ENCODE data around the gene TAF1B. TPM values are rescaled to one million over a fixed set of nuclear protein-coding genes. Genes with fewer than 3 reads are reported as not detected.

TAF1B gene
- total RNA-seq, 1 experiment from 2014 or later, result 35.2 TPM

- H3K4me1 ChIP-seq (ENCODE audit: control insufficient read depth, insufficient read depth, low read length), result peaks cover 11% of the 10 kb centered on the region
- intact Hi-C loops (cut with micrococcal nuclease; ENCODE audit: unreplicated experiment), result no loop called here
- in situ Hi-C loops (cut with HindIII; ENCODE audit: low pct_unique_long_range_greater_than_20kb, low sequenced_read_pairs), result no loop called here
- CTCF ChIA-PET, result interaction anchor here (1.2 kb wide), 1 partner anchor 30 kb away, joined by 3 read pairs; no protein-coding TSS in a partner anchor
- H3K4me3 ChIP-seq (ENCODE audit: low read depth in 2 of 2, low read length in 2 of 2), result peak overlapping the region; percentile 71 to 97
- H3K27me3 ChIP-seq (ENCODE audit: control insufficient read depth, insufficient read depth, low read length), result no peaks in the 10 kb centered on the region
- H3K9me3 ChIP-seq (ENCODE audit: control insufficient read depth, insufficient read depth, low read depth, low read length), result no peaks in the 10 kb centered on the region
- ATAC-seq (peak; percentile 44), DNase-seq (ENCODE audit: low read depth, low spot score) (no peak)
- TSS peak; percentile 60 for BruUV-seq (replicated peaks)
- TF ChIP-seq SIN3A (IDR thresholded peaks at IDR 0.05; ENCODE audit: borderline replicate concordance, insufficient read depth, low read depth, low read length) (0 out of 2 replicates have a peak, but pooled peaks have one; percentile 29), CTCF (IDR thresholded peaks at IDR 0.05) (no peak)
- H3K36me3 ChIP-seq (ENCODE audit: control insufficient read depth, insufficient read depth, low read length), result peaks cover 9% of the 10 kb centered on the region
- POLR2A ChIA-PET, result interaction anchor here (0.8 to 1.0 kb wide), 2 partner anchors 29 to 195 kb away, joined by 3 read pairs; no protein-coding TSS in a partner anchor
- peak overlapping the region; percentile 85 for H3K27ac ChIP-seq (ENCODE audit: low read length)
Measured at GRCh38 chr2:9844036-9844483, 786 bp downstream of the TAF1B start.

DNA sequence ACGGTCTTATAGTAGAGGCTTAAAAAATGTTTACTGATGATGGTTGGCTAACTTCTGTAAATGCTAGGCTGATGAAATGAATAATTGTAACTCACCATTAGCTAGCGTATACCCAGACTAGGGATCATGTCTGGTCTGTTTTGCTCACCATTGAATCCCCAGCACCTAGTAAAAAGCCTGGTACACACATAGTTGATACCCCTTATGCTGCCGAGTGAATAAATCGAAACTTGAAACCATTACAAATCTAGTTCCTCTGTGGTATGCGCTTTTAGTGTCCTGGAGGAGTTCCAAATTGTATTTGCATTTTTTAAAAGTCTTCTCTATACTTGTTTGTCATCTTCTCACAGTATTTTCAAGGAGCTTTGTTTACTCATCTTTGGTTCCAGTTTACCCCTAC, 1.3 kb downstream of the TAF1B start:
- ChIA-PET POLR2A (interaction anchor here (1.0 kb wide), 1 partner anchor 194 kb away, joined by 3 read pairs; no protein-coding TSS in a partner anchor), CTCF (no interaction called here)
- Histone ChIP-seq H3K9me3 (ENCODE audit: control insufficient read depth, insufficient read depth, low read depth, low read length) (no peaks in the 10 kb centered on the region), H3K27ac (ENCODE audit: low read length) (peak overlapping the region; percentile 85), H3K4me1 (ENCODE audit: control insufficient read depth, insufficient read depth, low read length) (peaks cover 11% of the 10 kb centered on the region), H3K36me3 (ENCODE audit: control insufficient read depth, insufficient read depth, low read length) (peaks cover 14% of the 10 kb centered on the region), H3K4me3 (ENCODE audit: low read depth in 2 of 2, low read length in 2 of 2) (peak overlapping the region; percentile 71 to 97), H3K27me3 (ENCODE audit: control insufficient read depth, insufficient read depth, low read length) (no peaks in the 10 kb centered on the region)
- no peak for TF ChIP-seq CTCF (IDR thresholded peaks at IDR 0.05)
- TF ChIP-seq, protein P1, sequence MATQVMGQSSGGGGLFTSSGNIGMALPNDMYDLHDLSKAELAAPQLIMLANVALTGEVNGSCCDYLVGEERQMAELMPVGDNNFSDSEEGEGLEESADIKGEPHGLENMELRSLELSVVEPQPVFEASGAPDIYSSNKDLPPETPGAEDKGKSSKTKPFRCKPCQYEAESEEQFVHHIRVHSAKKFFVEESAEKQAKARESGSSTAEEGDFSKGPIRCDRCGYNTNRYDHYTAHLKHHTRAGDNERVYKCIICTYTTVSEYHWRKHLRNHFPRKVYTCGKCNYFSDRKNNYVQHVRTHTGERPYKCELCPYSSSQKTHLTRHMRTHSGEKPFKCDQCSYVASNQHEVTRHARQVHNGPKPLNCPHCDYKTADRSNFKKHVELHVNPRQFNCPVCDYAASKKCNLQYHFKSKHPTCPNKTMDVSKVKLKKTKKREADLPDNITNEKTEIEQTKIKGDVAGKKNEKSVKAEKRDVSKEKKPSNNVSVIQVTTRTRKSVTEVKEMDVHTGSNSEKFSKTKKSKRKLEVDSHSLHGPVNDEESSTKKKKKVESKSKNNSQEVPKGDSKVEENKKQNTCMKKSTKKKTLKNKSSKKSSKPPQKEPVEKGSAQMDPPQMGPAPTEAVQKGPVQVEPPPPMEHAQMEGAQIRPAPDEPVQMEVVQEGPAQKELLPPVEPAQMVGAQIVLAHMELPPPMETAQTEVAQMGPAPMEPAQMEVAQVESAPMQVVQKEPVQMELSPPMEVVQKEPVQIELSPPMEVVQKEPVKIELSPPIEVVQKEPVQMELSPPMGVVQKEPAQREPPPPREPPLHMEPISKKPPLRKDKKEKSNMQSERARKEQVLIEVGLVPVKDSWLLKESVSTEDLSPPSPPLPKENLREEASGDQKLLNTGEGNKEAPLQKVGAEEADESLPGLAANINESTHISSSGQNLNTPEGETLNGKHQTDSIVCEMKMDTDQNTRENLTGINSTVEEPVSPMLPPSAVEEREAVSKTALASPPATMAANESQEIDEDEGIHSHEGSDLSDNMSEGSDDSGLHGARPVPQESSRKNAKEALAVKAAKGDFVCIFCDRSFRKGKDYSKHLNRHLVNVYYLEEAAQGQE (IDR thresholded peaks at IDR 0.05; ENCODE audit: insufficient read depth in 1 of 2, low read depth in 2 of 2, low read length in 1 of 2), result no peak
- TF ChIP-seq SIN3A (IDR thresholded peaks at IDR 0.05; ENCODE audit: borderline replicate concordance, insufficient read depth, low read depth, low read length), result no peak
- no peak for TF ChIP-seq TCF7L2 (IDR thresholded peaks at IDR 0.05; ENCODE audit: low read depth, low read length)
- TF ChIP-seq POLR2AphosphoS5 (IDR thresholded peaks at IDR 0.05; ENCODE audit: low read depth, low read length), result no peak
- DNase-seq (ENCODE audit: low read depth, low spot score), result no peak
- no peak for ATAC-seq
- BruUV-seq (replicated peaks), result no TSS peak
- in situ Hi-C loops (cut with HindIII; ENCODE audit: low pct_unique_long_range_greater_than_20kb, low sequenced_read_pairs), result no loop called here
- intact Hi-C loops (cut with micrococcal nuclease; ENCODE audit: unreplicated experiment), result no loop called here
